ENCODE data around the gene DOCK3.

DOCK3 gene

GRCh38 chr3:51371943-51372557, 697.3 kb downstream of the DOCK3 start:
- TF ChIP-seq FOXP2 (optimal IDR thresholded peaks at IDR 0.05; ENCODE audit: control extremely low read depth, extremely low read length, insufficient read depth) (no peak), EZH2 (IDR thresholded peaks at IDR 0.05) (no peak), POLR2AphosphoS5 (IDR thresholded peaks at IDR 0.05; ENCODE audit: borderline replicate concordance, low read depth, low read length) (no peak)
- H3K27ac ChIP-seq = no peak overlapping the region
- no peaks in the 10 kb centered on the region for H3K36me3 ChIP-seq (ENCODE audit: insufficient read depth, low read length)
- DNase-seq (ENCODE audit: low read depth, low spot score) = no peak
- H3K9ac ChIP-seq (ENCODE audit: insufficient read length) = no peak overlapping the region
- no peak overlapping the region for H3K4me3 ChIP-seq
- H3K9me3 ChIP-seq (ENCODE audit: low read depth, low read length) = no peaks in the 10 kb centered on the region

DNA sequence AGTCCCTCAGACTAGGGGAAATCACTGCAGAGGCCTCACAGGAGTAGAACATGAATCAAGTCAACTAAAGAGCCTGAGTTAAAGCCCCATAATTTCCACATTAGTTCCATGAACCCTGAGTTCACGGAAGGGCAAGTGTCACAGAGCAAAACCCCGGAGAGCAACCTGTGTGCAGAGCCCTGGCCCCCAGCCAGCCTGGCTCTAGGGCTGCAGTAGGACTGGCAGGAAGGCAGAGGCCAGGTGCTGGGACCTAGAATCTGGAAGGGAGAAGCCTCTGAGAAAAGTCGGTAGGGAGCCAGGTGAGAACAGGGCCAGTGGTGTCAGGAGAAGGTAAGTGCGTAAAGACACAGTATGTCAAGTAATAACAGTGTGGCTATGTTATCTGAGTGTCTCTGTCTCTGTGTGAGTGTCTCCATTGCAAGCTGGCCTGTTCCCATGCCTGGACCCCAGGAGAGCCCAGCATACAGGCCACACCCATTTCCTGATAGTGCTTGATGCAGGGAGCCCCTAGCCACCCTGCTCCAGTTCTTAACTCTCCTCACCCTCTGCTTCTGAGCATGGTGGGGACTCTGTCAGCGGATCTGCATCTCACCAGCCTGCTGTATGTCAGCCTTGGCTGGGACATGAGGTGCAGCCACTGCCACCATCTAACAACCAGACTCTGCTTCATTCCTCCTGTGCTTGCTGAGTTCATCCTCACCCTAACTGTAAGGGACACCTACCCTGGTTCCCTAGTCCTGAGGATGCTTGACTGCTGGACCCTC, 699.1 kb downstream of the DOCK3 start:
- Histone ChIP-seq H3K9ac (ENCODE audit: insufficient read length) (no peak overlapping the region), H3K36me3 (ENCODE audit: insufficient read depth, low read length) (no peaks in the 10 kb centered on the region), H3K4me3 (no peak overlapping the region), H3K27ac (no peak overlapping the region), H3K9me3 (ENCODE audit: low read depth, low read length) (no peaks in the 10 kb centered on the region)
- TF ChIP-seq FOXP2 (optimal IDR thresholded peaks at IDR 0.05; ENCODE audit: control extremely low read depth, extremely low read length, insufficient read depth) = no peak
- TF ChIP-seq EZH2 (IDR thresholded peaks at IDR 0.05) = no peak
- TF ChIP-seq POLR2AphosphoS5 (IDR thresholded peaks at IDR 0.05; ENCODE audit: borderline replicate concordance, low read depth, low read length) = no peak
- DNase-seq (ENCODE audit: low read depth, low spot score) = no peak

DNA sequence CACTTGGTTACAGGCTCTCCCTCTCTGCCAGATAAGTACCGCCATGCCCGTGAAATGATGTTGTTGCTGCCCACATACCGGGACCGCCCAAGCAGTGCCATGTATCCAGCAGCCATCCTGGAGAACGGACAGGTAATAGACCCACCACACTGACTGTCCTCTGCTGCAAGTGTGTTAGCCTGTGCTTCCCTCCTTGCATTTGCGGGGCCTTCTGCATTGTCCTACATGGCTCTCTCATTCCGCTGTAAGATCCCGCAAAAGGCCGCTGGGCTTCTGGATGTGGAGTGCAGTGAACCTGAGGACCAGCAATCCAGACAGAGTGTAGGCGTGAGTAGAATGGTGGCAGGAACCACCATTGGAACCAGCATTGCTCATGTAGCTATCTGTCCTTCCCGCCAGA, 699.7 kb downstream of the DOCK3 start:
- Histone ChIP-seq H3K4me3 (no peak overlapping the region), H3K36me3 (ENCODE audit: insufficient read depth, low read length) (no peaks in the 10 kb centered on the region), H3K9ac (ENCODE audit: insufficient read length) (no peak overlapping the region), H3K9me3 (ENCODE audit: low read depth, low read length) (no peaks in the 10 kb centered on the region), H3K27ac (no peak overlapping the region)
- no peak for TF ChIP-seq FOXP2 (optimal IDR thresholded peaks at IDR 0.05; ENCODE audit: control extremely low read depth, extremely low read length, insufficient read depth)
- no peak for TF ChIP-seq EZH2 (IDR thresholded peaks at IDR 0.05)
- no peak for TF ChIP-seq POLR2AphosphoS5 (IDR thresholded peaks at IDR 0.05; ENCODE audit: borderline replicate concordance, low read depth, low read length)
- DNase-seq (ENCODE audit: low read depth, low spot score) = no peak

- Histone ChIP-seq H3K4me3 (no peak overlapping the region), H3K36me3 (ENCODE audit: insufficient read depth, low read length) (no peaks in the 10 kb centered on the region), H3K9me3 (ENCODE audit: low read depth, low read length) (no peaks in the 10 kb centered on the region), H3K9ac (ENCODE audit: insufficient read length) (no peak overlapping the region), H3K27ac (no peak overlapping the region)
- no peak for TF ChIP-seq EZH2 (IDR thresholded peaks at IDR 0.05)
- no peak for TF ChIP-seq POLR2AphosphoS5 (IDR thresholded peaks at IDR 0.05; ENCODE audit: borderline replicate concordance, low read depth, low read length)
- TF ChIP-seq FOXP2 (optimal IDR thresholded peaks at IDR 0.05; ENCODE audit: control extremely low read depth, extremely low read length, insufficient read depth) = no peak
- no peak for DNase-seq (ENCODE audit: low read depth, low spot score)
Observed at GRCh38 chr3:51375136-51375535, 700.4 kb downstream of the DOCK3 start.

DNA sequence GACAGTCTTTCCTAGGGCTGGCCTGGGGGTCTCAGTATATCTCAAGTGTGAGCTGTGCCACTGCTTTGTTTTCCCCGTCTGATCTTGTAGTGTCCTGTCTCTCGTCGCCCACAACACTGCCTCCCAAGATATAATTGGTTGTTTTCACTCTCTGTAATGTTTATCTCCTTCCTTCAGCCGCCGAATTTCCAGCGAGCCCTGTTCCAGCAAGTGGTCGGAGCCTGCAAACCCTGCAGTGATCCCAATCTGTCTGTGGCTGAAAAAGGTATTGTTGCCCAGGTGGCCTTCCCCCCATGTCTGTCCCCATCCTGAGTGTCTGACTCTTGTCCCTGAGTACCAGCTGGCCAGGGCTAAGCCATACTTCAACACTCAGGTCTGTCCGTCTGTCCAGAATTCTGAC, 700.8 kb downstream of the DOCK3 start:
- H3K36me3 ChIP-seq (ENCODE audit: insufficient read depth, low read length) = no peaks in the 10 kb centered on the region
- H3K4me3 ChIP-seq = no peak overlapping the region
- no peak for TF ChIP-seq POLR2AphosphoS5 (IDR thresholded peaks at IDR 0.05; ENCODE audit: borderline replicate concordance, low read depth, low read length)
- no peak for DNase-seq (ENCODE audit: low read depth, low spot score)
- H3K9ac ChIP-seq (ENCODE audit: insufficient read length) = no peak overlapping the region
- no peaks in the 10 kb centered on the region for H3K9me3 ChIP-seq (ENCODE audit: low read depth, low read length)
- H3K27ac ChIP-seq = no peak overlapping the region

DNA sequence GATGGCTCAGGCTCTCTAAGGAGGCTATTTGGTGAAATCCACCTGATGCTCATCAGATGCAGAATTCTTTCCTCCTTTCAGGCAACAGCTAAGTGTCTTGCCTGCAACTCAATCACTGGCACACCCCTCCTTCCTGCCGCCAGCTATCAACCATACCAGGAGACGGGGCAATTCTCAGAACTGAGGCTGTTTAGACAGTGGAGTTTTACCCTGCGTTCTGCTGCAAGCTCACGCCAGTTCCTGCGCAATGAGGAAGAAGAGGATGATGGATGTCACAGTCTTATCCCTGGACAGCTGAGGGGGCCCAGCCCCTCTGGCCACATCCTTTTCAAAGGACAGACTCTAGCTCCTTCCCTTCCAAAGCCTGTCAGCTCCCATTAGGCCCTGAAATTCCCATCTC, 703.3 kb downstream of the DOCK3 start:
- no peak for DNase-seq (ENCODE audit: low read depth, low spot score)
- Histone ChIP-seq H3K9ac (ENCODE audit: insufficient read length) (no peak overlapping the region), H3K27ac (no peak overlapping the region), H3K4me3 (no peak overlapping the region), H3K9me3 (ENCODE audit: low read depth, low read length) (no peaks in the 10 kb centered on the region), H3K36me3 (ENCODE audit: insufficient read depth, low read length) (no peaks in the 10 kb centered on the region)
- TF ChIP-seq POLR2AphosphoS5 (IDR thresholded peaks at IDR 0.05; ENCODE audit: borderline replicate concordance, low read depth, low read length) (no peak), EZH2 (IDR thresholded peaks at IDR 0.05) (no peak)

GRCh38 chr3:51378726-51379125, 704.0 kb downstream of the DOCK3 start:
- no peak overlapping the region for H3K9ac ChIP-seq (ENCODE audit: insufficient read length)
- DNase-seq (ENCODE audit: low read depth, low spot score) = no peak
- H3K27ac ChIP-seq = no peak overlapping the region
- no peak for TF ChIP-seq EZH2 (IDR thresholded peaks at IDR 0.05)
- no peak for TF ChIP-seq POLR2AphosphoS5 (IDR thresholded peaks at IDR 0.05; ENCODE audit: borderline replicate concordance, low read depth, low read length)
- TF ChIP-seq FOXP2 (optimal IDR thresholded peaks at IDR 0.05; ENCODE audit: control extremely low read depth, extremely low read length, insufficient read depth) = no peak
- H3K4me3 ChIP-seq = no peak overlapping the region
- no peaks in the 10 kb centered on the region for H3K9me3 ChIP-seq (ENCODE audit: low read depth, low read length)
- H3K36me3 ChIP-seq (ENCODE audit: insufficient read depth, low read length) = no peaks in the 10 kb centered on the region

DNA sequence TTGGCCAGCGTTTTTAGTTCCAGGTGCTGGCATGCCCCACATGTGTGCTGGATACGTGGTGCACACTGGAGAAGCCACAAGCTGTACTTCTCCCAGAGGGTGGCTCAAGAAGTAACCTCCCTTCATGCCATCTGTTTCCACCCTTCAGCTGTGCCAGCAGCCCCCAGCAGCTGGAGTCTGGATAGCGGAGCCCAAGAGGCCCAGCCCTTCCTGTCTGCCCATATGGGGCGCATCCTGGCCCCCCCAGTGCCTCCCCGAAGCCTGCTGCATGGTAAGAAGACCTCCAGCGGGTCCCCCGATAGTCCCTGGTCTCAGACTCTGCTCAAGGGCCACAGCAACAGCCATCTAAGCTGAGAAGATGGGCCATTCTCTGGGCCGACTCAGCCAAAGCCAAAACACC, 704.6 kb downstream of the DOCK3 start:
- no peaks in the 10 kb centered on the region for H3K9me3 ChIP-seq (ENCODE audit: low read depth, low read length)
- no peak overlapping the region for H3K9ac ChIP-seq (ENCODE audit: insufficient read length)
- no peak overlapping the region for H3K27ac ChIP-seq
- no peak for TF ChIP-seq FOXP2 (optimal IDR thresholded peaks at IDR 0.05; ENCODE audit: control extremely low read depth, extremely low read length, insufficient read depth)
- no peak for TF ChIP-seq EZH2 (IDR thresholded peaks at IDR 0.05)
- TF ChIP-seq POLR2AphosphoS5 (IDR thresholded peaks at IDR 0.05; ENCODE audit: borderline replicate concordance, low read depth, low read length) = no peak
- H3K4me3 ChIP-seq = no peak overlapping the region
- H3K36me3 ChIP-seq (ENCODE audit: insufficient read depth, low read length) = no peaks in the 10 kb centered on the region
- DNase-seq (ENCODE audit: low read depth, low spot score) = no peak
